ENCODE measurements around the gene UBA6.

Gene UBA6

DNA sequence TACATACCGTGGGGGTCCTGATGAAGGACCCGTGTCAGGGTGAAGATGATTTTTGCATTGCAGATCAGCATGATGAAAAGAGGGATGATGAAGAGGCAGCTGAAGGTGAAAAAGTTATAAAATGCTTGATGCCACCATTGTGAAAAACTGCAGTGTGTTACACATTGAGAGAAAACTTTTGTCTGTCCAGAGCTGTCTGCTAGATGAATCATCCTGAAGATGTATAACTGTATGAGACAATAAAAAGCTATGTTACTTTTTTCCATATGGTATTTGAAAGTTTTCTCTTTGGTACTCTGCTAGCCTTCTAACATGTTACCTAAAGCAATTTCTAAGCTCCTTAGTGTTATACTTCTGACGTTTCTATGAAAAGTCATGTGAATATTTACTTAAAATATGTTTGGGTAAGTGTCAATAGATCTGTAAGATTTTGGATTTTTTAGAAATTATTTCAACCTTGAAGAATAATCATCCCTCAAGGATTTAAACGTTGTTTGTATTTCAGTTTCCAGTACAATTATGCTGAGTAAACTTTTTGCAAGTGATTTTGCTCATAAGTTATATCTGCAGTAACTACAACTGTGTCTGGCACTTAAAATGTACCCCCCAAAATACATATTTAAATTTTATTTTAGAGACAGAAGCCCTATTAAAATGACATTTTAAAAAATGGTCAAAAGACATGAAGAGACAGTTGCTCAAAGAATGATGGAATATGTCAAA lies 43.8 kb upstream of the UBA6 start:
- no peak for TF ChIP-seq TAF1 (IDR thresholded peaks at IDR 0.05; ENCODE audit: borderline replicate concordance, insufficient read depth, low read length)
- no peak for TF ChIP-seq FOXP2 (optimal IDR thresholded peaks at IDR 0.05; ENCODE audit: borderline replicate concordance, extremely low read depth, extremely low read length, insufficient read depth)
- TF ChIP-seq SIN3A (IDR thresholded peaks at IDR 0.05; ENCODE audit: borderline replicate concordance, insufficient read depth, low read length): no peak
- TF ChIP-seq POLR2AphosphoS5 (IDR thresholded peaks at IDR 0.05; ENCODE audit: low read depth, low read length): no peak
- TF ChIP-seq, protein P1, sequence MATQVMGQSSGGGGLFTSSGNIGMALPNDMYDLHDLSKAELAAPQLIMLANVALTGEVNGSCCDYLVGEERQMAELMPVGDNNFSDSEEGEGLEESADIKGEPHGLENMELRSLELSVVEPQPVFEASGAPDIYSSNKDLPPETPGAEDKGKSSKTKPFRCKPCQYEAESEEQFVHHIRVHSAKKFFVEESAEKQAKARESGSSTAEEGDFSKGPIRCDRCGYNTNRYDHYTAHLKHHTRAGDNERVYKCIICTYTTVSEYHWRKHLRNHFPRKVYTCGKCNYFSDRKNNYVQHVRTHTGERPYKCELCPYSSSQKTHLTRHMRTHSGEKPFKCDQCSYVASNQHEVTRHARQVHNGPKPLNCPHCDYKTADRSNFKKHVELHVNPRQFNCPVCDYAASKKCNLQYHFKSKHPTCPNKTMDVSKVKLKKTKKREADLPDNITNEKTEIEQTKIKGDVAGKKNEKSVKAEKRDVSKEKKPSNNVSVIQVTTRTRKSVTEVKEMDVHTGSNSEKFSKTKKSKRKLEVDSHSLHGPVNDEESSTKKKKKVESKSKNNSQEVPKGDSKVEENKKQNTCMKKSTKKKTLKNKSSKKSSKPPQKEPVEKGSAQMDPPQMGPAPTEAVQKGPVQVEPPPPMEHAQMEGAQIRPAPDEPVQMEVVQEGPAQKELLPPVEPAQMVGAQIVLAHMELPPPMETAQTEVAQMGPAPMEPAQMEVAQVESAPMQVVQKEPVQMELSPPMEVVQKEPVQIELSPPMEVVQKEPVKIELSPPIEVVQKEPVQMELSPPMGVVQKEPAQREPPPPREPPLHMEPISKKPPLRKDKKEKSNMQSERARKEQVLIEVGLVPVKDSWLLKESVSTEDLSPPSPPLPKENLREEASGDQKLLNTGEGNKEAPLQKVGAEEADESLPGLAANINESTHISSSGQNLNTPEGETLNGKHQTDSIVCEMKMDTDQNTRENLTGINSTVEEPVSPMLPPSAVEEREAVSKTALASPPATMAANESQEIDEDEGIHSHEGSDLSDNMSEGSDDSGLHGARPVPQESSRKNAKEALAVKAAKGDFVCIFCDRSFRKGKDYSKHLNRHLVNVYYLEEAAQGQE (IDR thresholded peaks at IDR 0.05; ENCODE audit: insufficient read depth in 1 of 2, low read depth in 2 of 2, low read length in 2 of 2): no peak

DNA sequence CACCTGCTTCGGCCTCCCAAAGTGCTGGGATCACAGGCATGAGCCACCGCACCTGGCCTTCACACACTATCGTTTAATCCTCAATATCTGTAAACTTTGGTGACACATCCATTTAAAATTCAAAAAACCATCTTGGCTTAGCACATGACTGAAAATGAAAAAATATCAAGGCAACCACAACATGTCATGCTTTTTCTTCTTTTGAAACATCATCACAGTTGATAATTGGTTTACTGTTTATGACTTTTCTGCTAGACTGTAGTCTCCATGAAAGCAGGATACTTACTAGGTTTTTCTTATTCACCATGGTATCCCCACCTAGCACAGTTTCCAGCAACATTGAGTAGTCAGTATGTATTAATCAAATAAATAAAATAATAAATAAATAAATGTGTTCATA lies 42.2 kb upstream of the UBA6 start:
- TF ChIP-seq POLR2AphosphoS5 (IDR thresholded peaks at IDR 0.05; ENCODE audit: low read depth, low read length): no peak
- TF ChIP-seq FOXP2 (optimal IDR thresholded peaks at IDR 0.05; ENCODE audit: borderline replicate concordance, extremely low read depth, extremely low read length, insufficient read depth): no peak
- TF ChIP-seq TAF1 (IDR thresholded peaks at IDR 0.05; ENCODE audit: borderline replicate concordance, insufficient read depth, low read length): no peak
- TF ChIP-seq SIN3A (IDR thresholded peaks at IDR 0.05; ENCODE audit: borderline replicate concordance, insufficient read depth, low read length): no peak
- TF ChIP-seq, protein P1 (IDR thresholded peaks at IDR 0.05; ENCODE audit: insufficient read depth in 1 of 2, low read depth in 2 of 2, low read length in 2 of 2): no peak

DNA sequence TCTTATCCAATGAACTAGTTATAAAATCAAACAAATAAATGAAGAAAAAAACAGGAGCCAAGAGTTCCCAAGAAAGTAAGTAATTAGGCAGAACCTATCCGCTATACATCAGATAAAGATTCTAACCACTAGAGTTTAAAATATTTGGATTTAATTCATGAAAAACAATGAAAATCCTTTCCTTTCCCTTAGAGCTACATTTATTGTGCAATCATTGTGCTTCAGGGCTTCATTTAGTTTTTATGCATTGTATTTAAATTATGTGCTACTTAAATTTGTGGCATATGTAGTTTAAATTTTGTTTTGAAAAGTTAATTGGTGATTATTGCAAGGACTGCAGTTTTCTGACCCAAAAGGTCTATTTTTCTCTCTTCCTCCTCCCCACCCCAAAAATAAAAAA lies 35.3 kb upstream of the UBA6 start:
- no peak for TF ChIP-seq FOXP2 (optimal IDR thresholded peaks at IDR 0.05; ENCODE audit: borderline replicate concordance, extremely low read depth, extremely low read length, insufficient read depth)
- TF ChIP-seq POLR2AphosphoS5 (IDR thresholded peaks at IDR 0.05; ENCODE audit: low read depth, low read length): no peak
- TF ChIP-seq, protein P1 (IDR thresholded peaks at IDR 0.05; ENCODE audit: insufficient read depth in 1 of 2, low read depth in 2 of 2, low read length in 2 of 2): no peak
- no peak for TF ChIP-seq SIN3A (IDR thresholded peaks at IDR 0.05; ENCODE audit: borderline replicate concordance, insufficient read depth, low read length)
- TF ChIP-seq TAF1 (IDR thresholded peaks at IDR 0.05; ENCODE audit: borderline replicate concordance, insufficient read depth, low read length): no peak

DNA sequence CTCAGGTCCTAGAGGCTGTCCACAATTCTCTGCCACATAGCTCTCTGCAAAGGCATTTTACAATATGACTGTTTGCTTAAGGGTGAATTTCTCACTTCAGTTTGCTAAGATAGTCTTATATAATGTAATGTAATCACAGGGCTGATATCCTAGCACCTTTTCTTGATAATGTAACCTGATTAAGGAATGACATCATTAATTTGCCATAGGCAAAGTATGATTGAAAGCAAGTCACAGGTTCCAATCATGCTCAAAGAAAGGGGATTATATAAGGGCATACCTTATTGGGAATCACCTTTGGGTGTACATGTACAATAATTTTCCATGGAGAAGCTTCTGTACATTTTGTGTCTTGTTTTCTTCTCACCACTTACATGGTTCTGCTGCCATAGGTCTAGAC lies 34.4 kb upstream of the UBA6 start:
- TF ChIP-seq, protein P1 (IDR thresholded peaks at IDR 0.05; ENCODE audit: insufficient read depth in 1 of 2, low read depth in 2 of 2, low read length in 2 of 2): no peak
- TF ChIP-seq FOXP2 (optimal IDR thresholded peaks at IDR 0.05; ENCODE audit: borderline replicate concordance, extremely low read depth, extremely low read length, insufficient read depth) (no peak), SIN3A (IDR thresholded peaks at IDR 0.05; ENCODE audit: borderline replicate concordance, insufficient read depth, low read length) (no peak), TAF1 (IDR thresholded peaks at IDR 0.05; ENCODE audit: borderline replicate concordance, insufficient read depth, low read length) (no peak)
